ENCODE data around the gene CLRN3. TPM values are rescaled to one million over a fixed set of nuclear protein-coding genes. Genes with fewer than 3 reads are reported as not detected.

CLRN3 gene
- total RNA-seq, 2 donors from 2014 or later = 76.8 to 110 TPM

DNA sequence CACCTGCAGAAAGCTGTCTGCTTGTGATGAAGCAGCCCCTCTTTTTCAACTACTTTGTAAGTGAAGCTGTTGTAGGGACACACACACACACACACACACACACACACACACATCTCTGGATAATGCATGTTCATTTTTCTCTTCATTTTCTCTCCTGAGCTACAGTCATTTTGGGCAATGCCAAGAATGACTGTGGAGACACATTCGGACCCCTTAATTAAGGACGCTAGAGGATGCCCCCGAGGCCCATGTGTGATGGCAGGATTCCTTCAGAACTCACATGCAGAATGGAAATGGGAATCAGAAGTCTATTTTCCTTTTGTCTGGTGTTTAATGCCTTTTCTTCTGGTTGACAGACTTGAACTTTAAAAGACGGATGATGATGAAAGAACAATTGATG lies 56.6 kb downstream of the CLRN3 start:
- no peaks in the 10 kb centered on the region for H3K9me3 ChIP-seq
- TF ChIP-seq, protein P1, sequence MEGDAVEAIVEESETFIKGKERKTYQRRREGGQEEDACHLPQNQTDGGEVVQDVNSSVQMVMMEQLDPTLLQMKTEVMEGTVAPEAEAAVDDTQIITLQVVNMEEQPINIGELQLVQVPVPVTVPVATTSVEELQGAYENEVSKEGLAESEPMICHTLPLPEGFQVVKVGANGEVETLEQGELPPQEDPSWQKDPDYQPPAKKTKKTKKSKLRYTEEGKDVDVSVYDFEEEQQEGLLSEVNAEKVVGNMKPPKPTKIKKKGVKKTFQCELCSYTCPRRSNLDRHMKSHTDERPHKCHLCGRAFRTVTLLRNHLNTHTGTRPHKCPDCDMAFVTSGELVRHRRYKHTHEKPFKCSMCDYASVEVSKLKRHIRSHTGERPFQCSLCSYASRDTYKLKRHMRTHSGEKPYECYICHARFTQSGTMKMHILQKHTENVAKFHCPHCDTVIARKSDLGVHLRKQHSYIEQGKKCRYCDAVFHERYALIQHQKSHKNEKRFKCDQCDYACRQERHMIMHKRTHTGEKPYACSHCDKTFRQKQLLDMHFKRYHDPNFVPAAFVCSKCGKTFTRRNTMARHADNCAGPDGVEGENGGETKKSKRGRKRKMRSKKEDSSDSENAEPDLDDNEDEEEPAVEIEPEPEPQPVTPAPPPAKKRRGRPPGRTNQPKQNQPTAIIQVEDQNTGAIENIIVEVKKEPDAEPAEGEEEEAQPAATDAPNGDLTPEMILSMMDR (IDR thresholded peaks at IDR 0.05) = no peak
- H3K4me3 ChIP-seq = no peak overlapping the region
- no peak for DNase-seq
- no peaks in the 10 kb centered on the region for H3K4me1 ChIP-seq
- intact Hi-C loops (cut with DNase I) = no loop called here
- no peaks in the 10 kb centered on the region for H3K36me3 ChIP-seq
- no peak overlapping the region for H3K27ac ChIP-seq
- H3K9ac ChIP-seq (ENCODE audit: low read depth in 2 of 2, low read length in 2 of 2) = no peak overlapping the region
- no peaks in the 10 kb centered on the region for H3K27me3 ChIP-seq

DNA sequence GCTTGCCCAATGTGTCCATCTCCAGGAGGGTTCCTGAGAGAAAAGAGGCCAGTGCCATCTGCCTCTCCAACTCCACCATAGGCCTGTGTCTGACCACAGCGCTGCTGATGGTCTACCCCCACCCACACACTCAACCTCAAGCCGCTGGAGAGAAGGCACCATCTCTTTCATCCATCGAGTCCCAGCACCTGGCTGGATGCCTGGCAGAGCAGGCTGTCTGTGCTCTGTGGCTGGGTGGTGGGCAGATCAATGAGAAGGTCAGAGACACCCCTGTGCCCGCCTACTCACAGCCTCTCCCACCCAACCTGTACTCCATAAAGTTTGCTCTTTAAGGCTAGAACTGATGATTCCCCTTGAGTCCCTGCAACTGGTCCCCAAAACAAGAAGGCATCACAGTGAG lies 58.0 kb downstream of the CLRN3 start:
- Histone ChIP-seq H3K27ac (no peak overlapping the region), H3K4me3 (no peak overlapping the region), H3K9me3 (no peaks in the 10 kb centered on the region), H3K9ac (ENCODE audit: low read depth in 2 of 2, low read length in 2 of 2) (no peak overlapping the region), H3K4me1 (no peaks in the 10 kb centered on the region), H3K27me3 (no peaks in the 10 kb centered on the region), H3K36me3 (no peaks in the 10 kb centered on the region)
- DNase-seq = no peak
- intact Hi-C loops (cut with DNase I) = no loop called here
- TF ChIP-seq, protein P1 (IDR thresholded peaks at IDR 0.05) = no peak

DNA sequence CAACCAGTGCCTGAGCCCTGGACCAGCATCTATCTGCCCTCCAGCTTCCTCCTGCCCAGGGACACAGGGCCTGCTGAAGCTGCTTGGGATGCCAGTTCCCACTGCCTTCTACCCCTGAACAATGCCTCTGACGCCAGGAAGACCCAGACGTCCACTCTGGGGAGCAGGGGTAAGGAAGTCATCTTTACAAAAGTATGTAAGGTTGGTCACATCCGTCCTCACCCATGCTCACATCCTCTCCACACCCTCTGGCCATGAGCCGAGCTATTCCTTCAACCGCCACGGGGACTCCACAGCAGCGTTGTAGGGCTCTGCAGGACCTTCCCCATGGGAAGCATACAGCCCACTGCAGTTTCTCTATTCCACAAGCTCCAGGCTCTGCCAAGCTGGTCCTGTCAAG lies 58.5 kb downstream of the CLRN3 start:
- intact Hi-C loops (cut with DNase I) = no loop called here
- TF ChIP-seq, protein P1 (IDR thresholded peaks at IDR 0.05) = no peak
- no peak overlapping the region for H3K4me3 ChIP-seq
- no peak overlapping the region for H3K27ac ChIP-seq
- H3K36me3 ChIP-seq = no peaks in the 10 kb centered on the region
- H3K4me1 ChIP-seq = no peaks in the 10 kb centered on the region
- H3K9ac ChIP-seq (ENCODE audit: low read depth in 2 of 2, low read length in 2 of 2) = no peak overlapping the region
- no peaks in the 10 kb centered on the region for H3K9me3 ChIP-seq
- no peak for DNase-seq
- no peaks in the 10 kb centered on the region for H3K27me3 ChIP-seq

DNA sequence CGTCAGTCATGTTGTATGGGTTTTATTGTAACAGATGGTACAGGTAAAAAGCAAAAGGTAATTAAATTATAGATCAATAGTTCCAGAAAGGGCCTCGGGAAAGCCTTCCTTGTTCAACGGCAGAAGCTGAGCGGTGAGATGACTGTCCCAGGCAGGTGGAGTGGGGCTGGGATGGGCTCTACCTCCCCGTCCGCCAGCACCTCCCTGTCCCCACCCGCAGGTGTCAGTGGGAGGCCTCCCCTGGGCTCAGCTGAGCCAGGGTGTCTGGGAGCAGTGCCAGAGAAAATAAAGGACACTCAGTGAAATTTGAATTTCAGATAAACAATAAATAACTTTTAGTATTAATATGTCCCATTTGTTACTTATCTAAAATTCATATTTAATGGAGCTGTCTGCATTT lies 58.9 kb downstream of the CLRN3 start:
- TF ChIP-seq, protein P1 (IDR thresholded peaks at IDR 0.05) = no peak
- no peaks in the 10 kb centered on the region for H3K4me1 ChIP-seq
- no peak overlapping the region for H3K4me3 ChIP-seq
- intact Hi-C loops (cut with DNase I) = no loop called here
- no peaks in the 10 kb centered on the region for H3K27me3 ChIP-seq
- no peaks in the 10 kb centered on the region for H3K36me3 ChIP-seq
- H3K9ac ChIP-seq (ENCODE audit: low read depth in 2 of 2, low read length in 2 of 2) = no peak overlapping the region
- DNase-seq = peak; percentile 32
- H3K27ac ChIP-seq = no peak overlapping the region
- no peaks in the 10 kb centered on the region for H3K9me3 ChIP-seq

DNA sequence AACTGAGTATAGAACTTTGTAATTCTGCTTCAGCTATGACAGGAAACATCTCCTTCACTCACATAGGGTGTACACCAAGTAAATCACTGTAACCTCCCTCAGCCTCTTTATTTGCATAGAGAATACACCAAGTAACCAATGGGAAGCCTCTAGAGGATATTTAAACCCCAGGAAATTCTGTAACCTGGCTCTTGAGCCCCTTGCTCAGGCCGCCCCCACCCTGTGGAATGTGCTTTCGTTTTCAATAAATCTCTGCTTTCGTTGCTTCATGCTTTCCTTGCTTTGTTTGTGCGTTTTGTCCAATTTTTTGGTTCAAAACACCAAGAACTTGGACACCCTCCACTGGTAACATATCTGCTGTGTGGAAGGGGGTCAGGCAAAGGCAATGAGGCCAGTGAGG lies 60.2 kb downstream of the CLRN3 start:
- no peak overlapping the region for H3K4me3 ChIP-seq
- H3K9me3 ChIP-seq = no peaks in the 10 kb centered on the region
- H3K36me3 ChIP-seq = no peaks in the 10 kb centered on the region
- no peaks in the 10 kb centered on the region for H3K27me3 ChIP-seq
- no peak overlapping the region for H3K9ac ChIP-seq (ENCODE audit: low read depth in 2 of 2, low read length in 2 of 2)
- no peak overlapping the region for H3K27ac ChIP-seq
- H3K4me1 ChIP-seq = no peaks in the 10 kb centered on the region
- intact Hi-C loops (cut with DNase I) = no loop called here
- TF ChIP-seq, protein P1 (IDR thresholded peaks at IDR 0.05) = no peak
- DNase-seq = no peak

DNA sequence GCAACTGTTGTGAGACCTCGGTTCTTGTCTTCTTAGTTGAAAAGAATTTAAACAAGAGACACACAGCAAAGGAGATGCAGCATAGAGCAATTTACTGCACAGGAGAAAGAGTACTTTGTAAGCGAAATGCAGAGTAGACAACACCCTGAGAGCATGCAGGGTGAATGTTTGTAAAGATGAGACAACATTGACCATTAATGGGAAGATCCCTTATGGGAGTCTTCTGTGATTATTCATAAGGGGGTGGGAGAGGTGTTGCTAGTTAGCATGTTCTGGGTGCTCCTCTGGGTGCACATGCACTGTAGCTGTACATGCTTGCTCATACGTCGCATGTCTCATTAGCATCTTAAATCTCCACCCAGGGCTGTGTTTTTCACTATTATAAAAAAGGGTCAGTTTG lies 62.3 kb downstream of the CLRN3 start:
- H3K9ac ChIP-seq (ENCODE audit: low read depth in 2 of 2, low read length in 2 of 2) = no peak overlapping the region
- H3K9me3 ChIP-seq = no peaks in the 10 kb centered on the region
- H3K27ac ChIP-seq = no peak overlapping the region
- TF ChIP-seq, protein P1 (IDR thresholded peaks at IDR 0.05) = no peak
- H3K4me3 ChIP-seq = no peak overlapping the region
- intact Hi-C loops (cut with DNase I) = no loop called here
- DNase-seq = no peak
- no peaks in the 10 kb centered on the region for H3K36me3 ChIP-seq
- no peaks in the 10 kb centered on the region for H3K27me3 ChIP-seq
- H3K4me1 ChIP-seq = no peaks in the 10 kb centered on the region
